Measurements from ENCODE around the gene GRIPAP1.

DNA sequence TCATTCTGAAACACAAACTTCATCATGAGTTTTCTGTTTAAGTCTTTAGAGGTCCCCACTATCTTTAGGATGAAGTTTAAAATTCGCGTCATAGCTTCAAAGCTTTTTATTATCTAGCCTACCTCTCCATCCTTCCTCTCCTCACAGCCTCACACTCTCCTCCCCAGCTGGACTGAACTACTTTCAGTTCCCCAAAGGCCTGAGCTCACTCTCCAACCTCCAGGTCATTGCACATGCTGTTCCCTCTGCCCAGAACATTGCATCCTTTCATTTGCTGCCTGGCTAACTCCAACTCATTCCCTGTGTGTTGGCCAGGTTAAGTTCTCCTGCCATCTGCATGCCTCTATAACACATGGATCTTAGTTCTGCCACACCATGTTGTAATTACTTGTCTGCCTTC, 41.8 kb downstream of the GRIPAP1 start:
- no peak for TF ChIP-seq GATA2 (IDR thresholded peaks at IDR 0.05; ENCODE audit: low read depth, low read length)
- no peak for TF ChIP-seq GATA3 (IDR thresholded peaks at IDR 0.05; ENCODE audit: low read depth, low read length)

Data from SH-SY5Y (cell line).